ENCODE measurements around the gene POP4.
A peak's percentile ranks its signal among the peaks of the same experiment; 100 is the strongest.

Gene POP4

DNA sequence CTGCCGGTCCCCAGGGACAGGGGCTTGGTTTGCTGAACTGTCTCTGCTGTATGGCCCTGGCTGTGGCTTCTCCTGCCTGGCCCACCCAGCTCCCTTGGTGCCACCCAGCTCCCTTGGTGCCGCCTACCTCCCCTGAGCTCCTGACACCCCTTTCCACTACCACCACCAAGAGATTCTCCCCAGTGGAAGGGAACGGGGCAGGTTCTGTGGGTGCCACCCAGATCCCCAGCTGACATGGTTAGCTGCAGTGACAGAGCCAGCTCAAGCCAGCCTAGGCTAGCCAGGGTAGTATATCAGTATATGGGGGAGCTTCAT, 28.5 kb upstream of the POP4 start:
- DNase-seq = no peak

DNA sequence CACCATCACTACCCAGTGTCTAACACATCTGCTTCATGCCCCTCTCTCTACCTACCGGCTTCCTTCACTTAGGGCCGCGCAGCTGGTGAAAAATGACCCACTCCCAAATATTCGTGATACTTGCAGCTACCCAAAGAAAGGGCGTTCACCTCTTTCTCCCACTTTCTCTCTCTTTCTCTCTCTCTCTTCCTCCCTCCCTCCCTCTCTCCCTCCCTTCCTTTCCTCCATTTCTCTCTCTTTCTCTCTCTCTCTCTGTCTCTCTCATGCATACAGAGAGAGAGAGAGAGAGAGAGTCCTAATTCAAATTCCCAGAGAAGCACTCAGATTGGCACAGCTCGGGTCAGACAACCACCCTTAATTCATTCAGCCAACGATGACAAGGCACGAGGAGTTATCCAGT, 27.7 kb upstream of the POP4 start:
- no peak for DNase-seq

DNA sequence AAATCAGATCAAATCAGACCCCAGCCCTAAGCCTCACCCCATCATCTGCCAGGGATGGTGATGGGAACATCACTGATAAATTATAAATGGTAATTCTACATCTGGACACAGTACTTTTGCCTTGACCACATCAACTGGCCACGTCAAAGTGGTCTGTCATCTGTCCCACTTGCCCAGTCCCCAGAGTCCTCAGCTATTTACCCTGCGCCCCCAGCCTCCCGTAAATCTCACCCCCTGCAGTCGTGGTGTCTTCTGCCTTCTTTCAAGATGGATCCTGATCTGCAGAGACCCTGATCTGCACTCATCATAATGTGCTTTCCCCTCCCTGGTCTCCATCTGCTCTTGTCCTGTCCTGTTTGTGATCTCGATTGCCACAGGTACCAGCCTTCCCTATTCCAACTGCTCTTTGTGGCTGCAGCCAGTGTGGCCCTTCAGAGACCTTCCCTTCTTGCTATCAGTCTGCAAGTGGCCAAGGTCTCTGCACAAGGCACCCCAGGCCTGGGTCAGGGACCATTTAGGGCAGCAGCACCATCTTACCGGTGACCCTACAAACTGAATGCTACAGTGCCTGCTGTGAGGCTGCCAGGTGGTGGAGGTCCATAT, 26.7 kb upstream of the POP4 start:
- no peak for DNase-seq

DNA sequence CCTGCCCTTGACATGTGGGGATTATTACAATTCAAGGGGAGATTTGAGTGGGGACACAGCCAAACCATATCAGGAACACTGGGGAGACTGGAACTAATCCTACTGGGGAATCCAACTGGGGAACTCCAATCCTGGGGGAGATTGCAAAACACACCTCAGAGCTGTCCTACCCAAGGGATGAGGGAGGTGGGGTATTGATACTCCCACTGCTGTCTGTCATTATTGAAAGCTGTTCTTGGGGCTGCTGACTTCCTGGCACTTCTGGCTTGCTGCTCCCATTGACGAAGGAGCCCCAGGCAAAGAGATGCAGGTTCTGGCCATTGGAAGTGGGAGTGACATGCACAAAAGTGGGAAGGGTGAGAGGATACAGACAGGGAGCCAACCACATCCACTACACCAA, 24.7 kb upstream of the POP4 start:
- no peak for DNase-seq

DNA sequence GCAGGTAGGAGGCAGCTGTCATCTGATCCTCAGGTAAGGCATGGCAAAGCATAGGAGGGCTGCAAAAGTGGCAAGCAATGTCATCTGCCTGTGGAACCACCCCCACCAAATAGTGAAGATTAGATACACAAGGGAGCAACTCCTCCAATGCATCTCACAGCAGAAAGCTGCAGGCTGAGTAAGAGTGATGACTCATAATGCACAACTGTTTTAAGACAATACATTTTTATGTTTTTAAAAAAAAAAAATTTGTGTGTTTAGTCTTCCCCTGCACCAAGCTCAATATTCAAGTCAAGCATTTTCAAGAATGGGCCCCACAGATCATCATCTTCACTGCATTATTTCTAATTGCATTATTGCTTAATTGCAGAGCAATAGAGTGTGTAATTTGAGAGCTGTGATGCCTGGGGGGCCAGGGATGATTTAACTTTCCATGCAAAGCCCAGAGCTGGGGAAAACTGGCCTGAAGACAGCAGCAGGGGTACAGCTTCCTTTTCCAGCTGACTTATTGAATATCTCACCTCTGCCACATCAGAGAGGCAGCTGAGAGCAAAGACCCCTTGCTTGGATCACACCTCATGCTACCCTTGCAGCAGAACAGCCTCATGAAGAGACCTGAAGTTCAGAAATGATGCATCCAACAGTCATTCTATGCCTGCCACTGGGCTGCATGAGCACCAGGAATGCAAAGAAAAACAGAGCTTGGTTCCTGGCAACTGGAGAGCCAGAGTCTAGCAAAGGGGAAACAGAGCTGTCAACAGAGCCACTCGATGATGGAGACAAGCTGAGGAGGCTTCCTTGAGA, 22.7 kb upstream of the POP4 start:
- DNase-seq = no peak

DNA sequence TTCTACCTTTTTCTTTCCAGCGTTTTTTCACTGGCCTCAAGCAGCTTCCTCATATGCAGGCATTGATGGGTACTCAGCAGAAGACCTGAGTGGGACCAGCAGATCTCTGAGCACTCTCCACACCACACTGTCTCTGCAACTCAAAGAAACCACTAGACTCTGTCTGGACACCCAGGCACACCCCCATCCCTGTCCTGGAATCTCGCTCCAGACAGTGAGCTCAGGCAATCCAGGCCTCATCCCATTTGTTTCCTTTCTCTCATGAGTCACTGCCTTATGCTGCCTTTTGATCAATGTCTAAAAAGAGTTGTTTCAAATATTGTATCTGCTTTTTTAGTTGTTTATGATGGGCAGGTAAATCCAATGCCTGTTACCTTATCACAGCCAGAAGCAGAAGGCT, 19.7 kb upstream of the POP4 start:
- DNase-seq = no peak

DNA sequence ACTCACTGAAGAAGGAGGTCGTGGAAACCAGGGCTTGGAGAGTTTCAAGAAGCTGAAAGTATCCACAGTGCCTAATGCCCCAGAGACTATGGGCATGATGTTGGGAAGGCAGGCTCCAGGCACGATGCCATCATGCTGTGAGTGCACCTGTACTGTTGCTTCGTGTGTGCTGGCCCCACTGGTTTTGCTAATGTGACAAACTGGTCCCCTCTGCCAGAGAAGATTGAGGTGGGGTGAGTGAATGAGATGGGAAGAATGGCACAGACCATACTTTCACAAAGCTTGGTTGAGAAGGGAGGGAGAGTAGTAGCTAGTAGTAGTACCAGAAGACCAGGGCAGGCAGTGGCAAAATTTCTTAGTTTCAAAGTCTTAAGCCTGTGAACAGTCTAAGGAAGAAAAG, 19.0 kb upstream of the POP4 start:
- no peak for DNase-seq

DNA sequence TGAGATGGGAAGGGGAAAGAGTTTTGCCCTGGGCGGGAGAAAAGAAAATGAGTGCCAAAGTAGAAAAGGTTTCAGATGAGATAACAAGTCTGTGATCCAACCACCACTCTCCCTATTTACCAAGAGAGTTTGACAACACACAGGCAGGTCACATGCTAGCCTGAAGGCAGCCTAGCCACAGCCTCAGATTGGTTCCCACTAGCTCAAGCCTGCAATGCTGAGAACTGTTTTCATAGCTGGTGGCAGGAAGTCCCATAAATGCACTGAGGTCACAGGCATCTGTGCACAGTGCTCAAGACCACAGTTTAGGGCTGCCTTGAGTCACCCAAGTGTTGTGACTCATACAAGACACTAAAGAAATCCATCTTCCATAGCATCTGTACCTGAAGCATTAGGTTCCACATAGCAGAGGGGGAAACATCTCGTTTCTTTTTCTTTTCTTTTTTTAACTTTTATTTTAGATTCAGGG, 18.5 kb upstream of the POP4 start:
- DNase-seq = no peak

DNA sequence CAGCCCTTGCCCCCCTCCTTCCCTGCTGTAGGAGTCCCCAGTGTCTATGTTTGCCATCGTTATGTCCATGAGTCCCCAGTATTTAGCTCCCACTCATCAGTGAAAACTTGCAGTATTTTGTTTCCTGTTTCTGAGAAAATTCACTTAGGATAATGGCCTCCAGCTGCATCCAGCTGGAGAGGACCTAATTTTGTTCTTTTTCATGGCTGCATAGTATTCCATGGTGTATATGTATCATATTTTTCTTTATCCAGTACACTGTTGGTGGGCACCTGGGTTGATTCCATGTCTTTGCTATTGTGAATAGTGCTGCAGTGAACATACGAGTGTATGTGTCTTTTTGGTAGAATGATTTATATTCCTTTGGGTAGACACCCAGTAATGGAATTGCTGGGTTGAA, 18.0 kb upstream of the POP4 start:
- DNase-seq = no peak

DNA sequence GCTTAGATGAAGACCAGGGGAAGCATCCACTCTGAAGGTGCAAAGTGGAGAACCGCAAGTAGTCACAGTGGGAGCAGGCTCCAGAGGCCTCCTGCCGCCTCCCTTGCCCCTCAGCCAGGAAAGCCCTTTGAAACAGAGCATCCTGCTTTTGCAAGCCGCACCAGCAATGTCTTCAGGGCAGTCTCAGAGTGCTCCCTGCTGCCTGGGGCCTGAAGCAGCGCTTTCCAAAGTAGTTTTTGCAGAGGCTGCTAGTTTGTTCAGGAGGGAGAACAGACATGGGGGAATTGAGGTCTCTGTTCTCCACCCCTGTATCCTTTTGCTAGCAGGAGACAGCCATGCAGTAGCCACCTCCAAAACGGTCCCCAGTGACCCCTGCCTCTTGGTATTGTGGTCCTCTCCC, 15.8 kb upstream of the POP4 start:
- no peak for DNase-seq

DNA sequence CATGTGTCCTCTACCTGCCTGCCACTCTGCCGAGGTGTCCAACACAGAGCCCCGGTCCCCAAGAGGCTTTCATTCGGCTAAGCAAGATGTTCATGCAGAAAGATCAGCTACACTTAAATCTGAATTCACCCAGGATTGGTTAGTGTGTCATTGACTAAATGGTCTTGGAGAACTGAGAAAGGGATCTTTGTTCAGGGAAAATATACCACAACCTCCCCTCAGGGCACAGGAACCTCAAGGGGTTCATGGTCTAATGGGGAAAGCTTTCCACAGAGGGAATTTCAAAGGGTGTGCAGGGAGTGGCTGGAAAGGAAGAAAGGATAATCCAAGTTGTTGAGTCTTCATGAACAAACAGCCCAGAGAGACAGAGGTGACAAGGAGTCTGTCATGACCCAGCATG, 14.4 kb upstream of the POP4 start:
- no peak for DNase-seq

DNA sequence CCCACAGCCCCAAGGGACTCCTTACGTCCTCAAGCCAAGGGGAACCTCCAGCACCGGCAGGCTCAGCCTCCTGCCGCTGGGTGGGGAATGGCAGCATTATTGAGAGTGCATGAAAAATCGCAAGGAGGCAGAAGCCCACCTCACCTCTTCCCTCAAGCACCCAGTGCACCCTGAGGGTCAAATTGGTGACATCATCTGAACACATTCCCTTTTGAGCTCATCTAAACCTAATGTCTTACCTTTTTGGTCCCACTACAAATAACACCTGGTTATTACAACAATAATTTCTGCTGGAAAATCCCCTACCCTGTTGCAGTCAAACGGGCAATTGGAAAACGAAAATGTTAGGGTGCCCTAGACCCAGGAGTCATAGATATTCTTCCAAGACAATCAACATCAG, 12.2 kb upstream of the POP4 start:
- DNase-seq = no peak

DNA sequence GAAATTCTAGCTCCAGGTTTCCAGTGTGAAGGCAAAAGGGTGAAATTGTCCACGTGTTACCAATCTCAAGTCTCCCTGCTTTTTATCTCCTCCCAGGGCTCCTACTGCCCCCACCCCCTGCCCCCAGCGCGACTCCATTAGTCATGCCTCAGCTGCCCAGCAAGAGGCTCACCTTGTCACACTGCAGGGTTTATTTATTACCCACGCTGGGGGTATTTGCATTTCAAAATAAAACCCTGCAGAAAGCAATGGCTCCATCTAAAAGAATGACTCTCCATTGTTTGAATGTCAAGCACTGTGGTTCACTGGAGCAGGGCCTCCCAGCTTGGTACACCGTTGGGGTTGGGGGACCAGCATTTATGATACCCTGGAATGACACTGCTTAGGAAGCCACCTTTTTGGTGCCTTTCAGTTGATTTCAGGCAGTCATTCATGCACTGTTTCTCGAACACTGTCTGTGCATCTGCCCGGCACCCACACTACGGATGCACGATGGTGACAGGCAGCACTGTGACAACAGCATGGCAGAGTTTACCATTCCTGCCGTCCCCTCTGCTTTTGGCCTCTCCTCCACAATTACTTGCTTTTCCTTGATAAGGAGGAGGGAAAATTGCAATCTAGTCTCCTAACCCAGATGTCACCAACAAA, 9.9 kb upstream of the POP4 start:
- no peak for DNase-seq

DNA sequence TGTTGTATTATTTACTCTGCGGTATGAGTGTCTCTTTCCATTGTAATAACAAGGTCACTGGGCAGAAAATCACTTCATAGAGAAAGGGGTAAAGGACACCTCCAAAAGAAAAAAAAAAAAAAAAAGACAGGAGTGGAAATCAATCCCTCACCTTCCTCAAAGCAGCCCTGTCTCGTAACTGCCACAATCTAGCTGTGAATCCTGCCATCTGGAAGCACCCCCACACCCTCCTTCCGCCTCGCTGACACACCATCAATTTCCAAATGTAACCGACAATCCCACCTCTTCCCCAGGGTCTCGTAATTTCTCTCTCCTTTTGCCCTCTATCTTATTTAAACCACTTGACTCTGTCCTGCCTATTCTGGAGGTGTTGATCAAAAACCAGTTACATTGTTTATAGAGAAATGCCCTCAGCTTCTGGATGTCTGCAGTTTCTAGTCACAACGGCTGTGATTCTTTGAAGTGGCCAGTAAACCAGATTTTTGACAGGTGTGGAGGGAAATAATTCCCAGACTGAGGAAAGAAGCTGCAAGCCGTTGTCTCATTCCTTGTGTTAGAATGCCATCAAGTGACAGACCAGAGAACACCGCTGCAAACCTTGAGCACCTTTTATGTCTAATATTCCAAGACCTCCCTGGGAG, 9.1 kb upstream of the POP4 start:
- DNase-seq = no peak

DNA sequence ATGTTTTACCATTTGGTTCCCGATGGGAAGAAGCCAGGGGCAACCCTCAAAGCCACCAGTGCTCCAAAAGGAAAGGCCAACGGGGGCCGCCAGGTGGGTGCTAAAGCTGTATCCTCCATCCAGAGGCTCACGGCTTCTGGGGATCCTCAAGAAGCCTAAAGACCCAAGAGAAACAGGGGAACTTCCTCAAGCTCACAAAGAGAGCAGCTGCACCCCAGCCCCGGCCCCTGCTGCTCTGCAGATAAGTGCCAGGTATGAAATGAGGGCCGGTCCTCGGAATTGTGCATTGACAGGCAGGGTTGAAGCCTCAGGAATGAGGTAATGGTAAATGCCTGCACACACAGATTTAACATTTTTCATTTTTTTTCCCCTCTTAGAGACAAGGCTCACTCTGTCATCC, 8.0 kb upstream of the POP4 start:
- no peak for DNase-seq

DNA sequence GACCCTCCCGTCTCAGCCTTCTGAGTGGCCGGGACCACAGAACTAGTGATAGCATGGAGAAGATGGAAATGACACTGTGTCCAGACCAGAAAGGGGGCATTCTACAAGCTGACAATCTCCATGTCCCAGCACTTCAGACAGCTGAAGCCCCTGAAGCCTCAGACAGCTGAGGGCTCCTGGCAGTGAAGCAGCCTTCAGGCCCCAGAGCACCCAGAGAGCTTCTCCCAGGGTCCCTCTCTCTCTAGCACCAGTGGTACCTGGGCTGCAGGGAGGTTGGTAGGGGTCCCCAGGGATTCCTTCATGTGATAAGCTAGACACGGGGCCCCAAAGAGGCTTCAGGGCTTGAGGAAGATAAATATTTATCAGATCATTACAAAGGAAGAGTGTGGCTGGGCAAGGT, 7.6 kb upstream of the POP4 start:
- DNase-seq = no peak

DNA sequence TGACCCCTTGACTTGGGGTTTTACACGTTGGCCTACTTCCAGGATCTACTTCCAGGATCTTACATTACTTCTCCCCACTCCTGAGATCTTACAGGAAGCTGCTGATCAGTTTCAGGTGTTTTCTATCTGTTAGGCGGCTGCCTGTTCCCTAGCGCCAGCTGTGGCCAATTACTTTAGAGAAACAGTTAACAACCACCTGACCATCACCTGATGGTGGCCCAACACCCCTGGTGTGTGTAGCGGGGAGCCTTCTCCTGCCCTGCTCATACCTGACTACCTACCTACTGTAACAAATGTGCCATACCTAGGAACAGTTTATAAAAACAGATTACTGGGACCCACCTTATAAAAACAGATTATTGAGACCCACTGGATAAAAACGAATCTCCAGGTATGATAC, 2.8 kb upstream of the POP4 start:
- no peak for DNase-seq

DNA sequence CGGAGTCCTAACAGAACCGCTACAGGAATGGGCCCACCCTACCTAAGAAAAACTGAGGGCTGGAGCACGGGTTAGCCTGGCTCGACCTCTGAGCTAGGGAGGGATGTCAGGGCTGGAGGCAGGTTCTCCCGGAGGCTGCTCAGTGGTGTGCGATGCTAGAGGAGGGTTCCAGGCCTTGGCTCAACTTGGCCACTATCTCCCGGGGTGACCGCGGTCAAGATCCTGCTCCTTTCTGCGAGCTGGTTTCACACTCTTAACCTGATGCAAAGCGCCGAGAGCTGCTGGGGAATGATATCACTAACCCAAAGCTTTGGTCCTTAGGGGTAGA, 301 bp downstream of the POP4 start:
- DNase-seq = no peak

DNA sequence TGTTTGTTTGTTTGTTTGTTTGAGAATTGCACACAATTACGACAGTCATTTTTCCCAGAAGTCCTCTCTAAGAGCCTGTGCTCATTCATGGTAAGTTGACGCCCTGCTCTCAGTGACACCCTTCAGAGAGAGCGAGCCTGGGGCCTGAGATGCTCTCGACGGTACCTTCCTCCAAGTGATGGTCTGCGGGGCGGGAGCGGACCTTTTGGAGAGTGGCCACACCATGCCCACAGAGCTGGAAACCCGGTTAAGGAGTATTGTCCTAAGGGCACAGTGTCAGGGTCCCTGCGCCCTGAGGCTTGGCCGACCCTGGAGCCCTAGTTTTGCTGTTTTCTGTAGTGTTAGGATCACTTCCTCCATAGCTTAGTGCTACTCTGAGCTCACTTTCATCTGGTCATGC, 3.6 kb downstream of the POP4 start:
- no peak for DNase-seq

DNA sequence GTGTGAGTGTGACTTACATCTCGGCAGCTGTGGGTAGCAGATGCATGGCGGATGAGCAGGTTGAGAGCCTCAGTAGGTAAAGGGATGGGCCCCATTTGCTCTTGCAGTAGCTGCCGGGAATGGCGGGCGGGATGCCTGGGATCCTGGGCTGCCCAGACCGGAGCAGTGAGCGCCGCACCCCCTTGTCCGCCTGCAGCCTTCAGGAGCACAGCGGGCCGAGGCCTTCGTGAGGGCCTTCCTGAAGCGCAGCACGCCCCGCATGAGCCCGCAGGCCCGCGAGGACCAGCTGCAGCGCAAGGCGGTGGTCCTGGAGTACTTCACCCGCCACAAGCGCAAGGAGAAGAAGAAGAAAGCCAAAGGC, 4.1 kb downstream of the POP4 start:
- no peak for DNase-seq

DNA sequence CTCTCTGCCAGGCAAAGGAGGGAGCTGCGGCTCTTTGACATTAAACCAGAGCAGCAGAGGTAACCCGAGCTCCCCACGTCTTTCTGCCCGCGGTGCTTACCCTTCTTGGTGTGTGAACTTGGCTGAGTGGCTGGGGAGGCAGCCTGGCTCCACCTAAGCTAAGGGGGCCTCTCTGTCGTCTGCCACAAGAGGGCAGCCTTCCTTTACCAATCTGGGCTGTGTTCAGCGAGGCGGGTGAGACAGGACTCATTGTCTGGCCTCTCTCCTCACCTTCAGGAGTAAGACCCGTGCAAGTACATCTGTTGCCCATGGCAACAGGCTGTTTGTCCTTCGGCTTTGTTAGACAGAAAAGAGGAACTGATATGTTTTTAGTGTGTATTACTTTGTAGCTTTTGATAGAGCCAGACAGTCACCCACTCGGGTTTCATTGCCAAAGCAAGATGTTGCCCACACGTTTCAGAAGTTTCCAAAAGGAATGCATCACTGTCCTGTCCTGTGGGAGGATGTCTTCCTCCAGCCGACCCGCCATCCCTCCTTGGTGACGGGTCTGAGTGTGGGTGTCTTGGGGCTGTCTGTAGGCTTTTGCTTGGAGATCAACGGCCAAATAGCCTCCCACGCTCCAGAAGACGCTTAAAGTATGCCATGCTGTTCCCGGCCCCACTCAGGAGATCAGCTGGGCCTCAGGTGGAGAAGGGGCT, 4.6 kb downstream of the POP4 start:
- DNase-seq = peak; percentile 63

DNA sequence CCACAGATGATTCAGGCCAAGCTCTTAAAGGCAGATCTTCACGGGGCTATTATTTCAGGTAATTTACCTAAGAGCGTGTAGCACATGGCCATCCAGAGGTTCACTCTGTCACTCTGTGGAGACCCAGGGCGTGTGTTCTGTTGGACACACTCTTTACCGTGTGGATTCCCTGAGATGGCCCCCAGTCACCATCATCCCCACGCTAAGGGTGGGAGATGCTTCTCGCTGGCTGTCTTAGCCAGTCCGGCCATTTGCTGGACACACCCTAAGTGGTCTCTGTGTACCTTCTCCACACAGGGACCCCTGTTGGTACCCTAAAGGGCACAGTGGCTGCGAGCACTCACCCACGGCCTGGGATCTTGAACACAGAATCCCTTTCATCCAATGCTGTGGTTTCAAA, 6.0 kb downstream of the POP4 start:
- no peak for DNase-seq

DNA sequence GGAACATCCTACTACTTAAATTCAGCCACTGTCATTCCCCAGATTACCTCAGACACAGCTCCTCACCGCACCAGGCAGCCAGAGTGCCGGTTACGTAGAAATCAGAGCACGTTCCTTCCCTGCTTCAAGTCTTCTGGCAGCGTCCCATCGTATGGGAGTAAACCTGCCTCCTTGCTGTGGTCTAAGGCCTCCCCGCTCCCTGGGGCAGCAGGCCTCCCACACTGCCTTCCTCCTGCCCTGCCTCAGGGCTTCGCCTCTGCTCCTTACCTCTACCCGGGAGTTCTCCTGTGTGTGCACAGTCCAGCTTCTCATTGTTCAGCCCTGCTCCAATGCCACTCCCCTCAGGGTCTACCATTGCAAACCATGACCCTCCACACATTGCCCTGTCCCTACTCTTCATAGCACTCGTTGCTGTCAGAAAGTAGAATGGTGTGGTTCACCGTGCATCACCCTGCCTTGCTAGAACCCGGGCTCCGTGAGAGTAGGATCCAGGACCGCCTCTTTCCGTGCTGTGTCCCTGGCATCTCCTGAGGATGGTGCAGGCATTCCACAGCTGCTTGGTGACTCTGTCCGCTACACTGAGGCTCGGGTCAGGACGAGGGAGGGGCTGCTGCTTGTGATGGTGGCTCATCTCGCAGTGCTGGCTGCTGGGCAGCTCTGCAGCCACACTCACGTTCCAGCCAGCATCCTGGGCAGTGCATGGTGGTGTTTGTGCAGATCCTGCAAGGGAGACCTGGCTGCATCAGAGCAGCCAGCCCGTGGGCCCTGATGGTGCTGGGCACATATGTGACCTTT, 6.9 kb downstream of the POP4 start:
- no peak for DNase-seq
